HG03469 (cell line): ENCODE data around the gene PACSIN1.

Source experiments
- ATAC-seq: cut with Tn5 transposase; IDR thresholded peaks from one replicate; pipeline ENCODE4 v1.9.1; 2021; ENCODE audit warnings: mild to moderate bottlenecking, moderate library complexity, moderate number of reproducible peaks; ENCODE audit not compliant: unreplicated experiment

The PACSIN1 gene

GRCh38 chr6:34575326-34575725 lies 109.5 kb downstream of the PACSIN1 start:
- no peak for ATAC-seq

- ATAC-seq, result no peak
Measured at GRCh38 chr6:34576286-34576955, 110.5 kb downstream of the PACSIN1 start.

GRCh38 chr6:34578445-34579262 lies 112.8 kb downstream of the PACSIN1 start:
- no peak for ATAC-seq

DNA sequence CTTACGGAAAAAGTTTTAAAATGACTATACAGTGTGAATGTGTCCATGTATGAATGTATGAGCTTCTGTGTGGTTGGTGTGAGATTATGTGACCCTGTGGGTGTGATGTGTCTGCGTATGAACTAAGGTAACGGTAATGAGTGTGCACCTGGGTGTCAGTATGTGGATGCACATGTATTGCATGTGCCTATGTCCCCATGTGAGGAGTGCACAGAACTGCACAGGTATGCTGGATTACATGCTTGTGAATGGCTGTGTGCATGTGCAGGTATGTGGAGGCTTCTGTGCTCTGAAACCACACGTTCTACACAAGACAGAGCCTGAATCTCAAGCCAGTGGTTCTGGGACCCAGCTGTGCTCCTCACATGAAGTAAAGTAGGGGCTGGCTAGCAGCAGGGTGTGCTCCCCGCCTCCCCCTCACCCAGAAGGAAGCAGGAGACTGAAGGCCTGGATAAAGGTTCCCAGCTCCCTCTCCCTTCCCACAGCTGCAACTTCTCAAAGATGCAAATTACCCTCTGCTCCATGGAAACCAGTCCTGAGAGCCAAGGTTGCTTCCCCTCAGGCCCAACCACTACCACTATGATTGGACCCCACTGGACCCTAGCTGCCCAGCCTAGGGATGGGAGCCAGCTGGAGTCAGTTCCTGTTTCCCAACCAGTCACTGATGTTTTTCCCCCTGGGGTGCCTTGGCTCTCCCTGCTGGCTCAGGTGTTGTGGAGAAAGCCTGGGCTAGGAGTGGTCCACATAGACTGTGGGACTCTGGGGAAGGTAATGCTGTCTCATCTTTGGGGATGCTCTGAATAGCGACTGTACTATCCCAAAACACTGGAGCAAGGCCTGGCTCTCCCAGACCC lies 115.1 kb downstream of the PACSIN1 start:
- no peak for ATAC-seq

DNA sequence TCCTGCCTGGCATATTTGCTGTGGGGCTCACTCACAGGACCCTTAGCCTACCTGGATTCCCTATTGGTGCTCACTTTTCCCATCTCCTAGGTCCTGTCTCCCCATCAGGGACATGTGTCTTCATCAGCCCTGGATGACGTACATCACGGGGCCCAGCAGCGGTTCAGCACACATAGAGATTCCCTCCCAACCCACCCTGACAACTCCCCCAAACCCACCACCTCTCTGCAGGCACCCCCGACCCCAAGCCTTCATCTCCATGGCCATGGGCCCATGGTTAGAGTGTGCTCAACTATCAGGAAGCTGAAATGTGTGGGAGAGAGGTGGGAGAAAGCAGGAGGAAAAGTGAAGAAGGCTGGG lies 115.7 kb downstream of the PACSIN1 start:
- ATAC-seq, result no peak

GRCh38 chr6:34583461-34583860 lies 117.6 kb downstream of the PACSIN1 start:
- no peak for ATAC-seq

- no peak for ATAC-seq
Measured at GRCh38 chr6:34583861-34584604, 118.2 kb downstream of the PACSIN1 start.

GRCh38 chr6:34584694-34585093 lies 118.8 kb downstream of the PACSIN1 start:
- ATAC-seq, result no peak
